ENCODE results near the gene COA1. TPM values are rescaled to one million over a fixed set of nuclear protein-coding genes. Genes with fewer than 3 reads are reported as not detected.

Gene COA1
- total RNA-seq, 1 donor from 2014 or later, result 16.3 TPM

DNA sequence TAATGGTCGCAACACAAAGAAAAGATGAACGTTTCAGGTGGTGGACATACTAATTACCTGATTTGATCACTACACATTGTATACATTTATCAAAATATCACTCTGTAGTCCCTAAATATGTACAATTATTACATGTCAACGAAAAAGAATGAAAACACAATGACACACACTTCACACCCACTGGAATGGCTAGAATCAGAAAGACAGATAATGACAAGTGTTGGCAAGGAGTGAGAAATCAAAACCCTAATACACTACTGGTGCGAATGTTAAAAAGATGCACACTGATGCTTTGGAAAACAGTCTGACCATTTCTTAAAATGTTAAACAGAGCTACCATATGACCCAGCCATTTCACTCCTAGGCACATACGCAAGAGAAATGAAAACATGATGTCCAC is 2.3 kb downstream of the COA1 start:
- H3K27ac ChIP-seq, result no peak overlapping the region
- H3K36me3 ChIP-seq, result no peaks in the 10 kb centered on the region
- H3K4me3 ChIP-seq, result no peak overlapping the region
- peaks cover 9 to 10% of the 10 kb centered on the region in 2 donors for H3K4me1 ChIP-seq
- no peaks in the 10 kb centered on the region for H3K27me3 ChIP-seq
- DNase-seq (ENCODE audit: low spot score in 2 of 2), result no peak
- H3K9me3 ChIP-seq, result no peaks in the 10 kb centered on the region
- intact Hi-C loops (cut with DNase I), result loop anchor here (5.0 to 10.0 kb wide), 2 partner anchors 110 to 792 kb away; partner anchors contain the start of genes MRPL32 and PSMA2
- TF ChIP-seq, protein P1, sequence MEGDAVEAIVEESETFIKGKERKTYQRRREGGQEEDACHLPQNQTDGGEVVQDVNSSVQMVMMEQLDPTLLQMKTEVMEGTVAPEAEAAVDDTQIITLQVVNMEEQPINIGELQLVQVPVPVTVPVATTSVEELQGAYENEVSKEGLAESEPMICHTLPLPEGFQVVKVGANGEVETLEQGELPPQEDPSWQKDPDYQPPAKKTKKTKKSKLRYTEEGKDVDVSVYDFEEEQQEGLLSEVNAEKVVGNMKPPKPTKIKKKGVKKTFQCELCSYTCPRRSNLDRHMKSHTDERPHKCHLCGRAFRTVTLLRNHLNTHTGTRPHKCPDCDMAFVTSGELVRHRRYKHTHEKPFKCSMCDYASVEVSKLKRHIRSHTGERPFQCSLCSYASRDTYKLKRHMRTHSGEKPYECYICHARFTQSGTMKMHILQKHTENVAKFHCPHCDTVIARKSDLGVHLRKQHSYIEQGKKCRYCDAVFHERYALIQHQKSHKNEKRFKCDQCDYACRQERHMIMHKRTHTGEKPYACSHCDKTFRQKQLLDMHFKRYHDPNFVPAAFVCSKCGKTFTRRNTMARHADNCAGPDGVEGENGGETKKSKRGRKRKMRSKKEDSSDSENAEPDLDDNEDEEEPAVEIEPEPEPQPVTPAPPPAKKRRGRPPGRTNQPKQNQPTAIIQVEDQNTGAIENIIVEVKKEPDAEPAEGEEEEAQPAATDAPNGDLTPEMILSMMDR (IDR thresholded peaks at IDR 0.05), result no peak

DNA sequence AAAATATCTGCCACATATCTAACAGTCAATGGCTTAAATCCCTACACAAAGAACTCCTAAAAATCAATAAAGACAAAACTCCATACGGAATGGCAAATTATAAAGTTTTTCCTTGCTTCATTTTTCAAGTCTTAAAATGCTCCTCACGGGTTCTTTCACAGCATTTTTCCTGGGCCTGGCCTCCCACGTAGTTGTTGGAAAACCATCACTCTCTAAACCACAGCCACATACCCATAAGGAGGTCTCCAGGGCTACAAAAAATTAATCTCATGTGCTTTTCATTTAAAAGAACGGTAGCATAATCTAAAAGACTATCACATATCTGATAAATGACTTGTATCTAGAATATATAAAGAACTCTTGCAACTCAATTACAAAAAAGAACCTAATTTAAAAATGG is 2.9 kb downstream of the COA1 start:
- no peak for DNase-seq (ENCODE audit: low spot score in 2 of 2)
- H3K27me3 ChIP-seq, result no peaks in the 10 kb centered on the region
- H3K27ac ChIP-seq, result no peak overlapping the region
- no peaks in the 10 kb centered on the region for H3K9me3 ChIP-seq
- H3K4me3 ChIP-seq, result no peak overlapping the region
- H3K4me1 ChIP-seq, result peaks cover 9 to 10% of the 10 kb centered on the region in 2 donors
- TF ChIP-seq, protein P1 (IDR thresholded peaks at IDR 0.05), result no peak
- H3K36me3 ChIP-seq, result no peaks in the 10 kb centered on the region
- intact Hi-C loops (cut with DNase I), result loop anchor here (5.0 to 10.0 kb wide), 2 partner anchors 111 to 792 kb away; partner anchors contain the start of genes MRPL32 and PSMA2

DNA sequence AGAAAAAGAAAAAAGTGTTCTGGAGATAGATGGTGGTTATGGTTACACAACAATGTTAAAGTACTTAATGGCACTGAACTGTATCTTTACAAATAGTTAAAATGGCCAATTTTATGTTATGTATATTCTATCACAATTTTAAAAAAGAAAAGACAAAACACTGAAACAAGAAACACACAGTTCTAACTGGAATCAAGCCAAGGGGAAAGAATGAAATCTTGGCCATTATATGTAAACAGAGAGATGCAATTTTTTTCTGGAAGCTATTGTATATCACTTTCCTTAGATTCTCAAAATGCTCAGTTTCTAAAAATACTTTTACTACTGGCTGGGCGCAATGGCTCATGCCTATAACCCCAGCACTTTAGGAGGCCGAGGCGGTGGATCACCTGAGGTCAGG is 4.1 kb downstream of the COA1 start:
- no peak for DNase-seq (ENCODE audit: low spot score in 2 of 2)
- H3K27me3 ChIP-seq, result no peaks in the 10 kb centered on the region
- intact Hi-C loops (cut with DNase I), result loop anchor here (5.0 to 10.0 kb wide), 2 partner anchors 112 to 790 kb away; partner anchors contain the start of genes MRPL32 and PSMA2
- H3K36me3 ChIP-seq, result no peaks in the 10 kb centered on the region
- no peaks in the 10 kb centered on the region for H3K9me3 ChIP-seq
- no peak overlapping the region for H3K4me3 ChIP-seq
- TF ChIP-seq, protein P1 (IDR thresholded peaks at IDR 0.05), result no peak
- H3K4me1 ChIP-seq, result peaks cover 6 to 8% of the 10 kb centered on the region in 2 donors
- H3K27ac ChIP-seq, result no peak overlapping the region

DNA sequence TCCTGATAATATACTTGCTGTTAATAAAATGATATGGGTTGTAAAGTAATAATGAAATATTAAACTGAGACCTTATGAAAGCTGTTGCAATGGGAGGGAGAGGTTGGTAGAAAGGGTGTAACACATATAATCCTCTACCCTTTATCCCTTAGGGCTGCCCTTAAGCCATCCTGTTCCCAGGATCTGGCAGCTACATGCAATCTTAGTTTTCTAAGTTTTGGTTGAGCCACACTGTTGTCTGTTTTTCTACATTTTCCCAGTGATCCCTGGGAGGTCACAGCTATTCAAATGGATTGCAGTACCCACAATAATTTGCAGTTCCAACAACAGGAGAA is 6.3 kb downstream of the COA1 start:
- no peak overlapping the region for H3K4me3 ChIP-seq
- intact Hi-C loops (cut with DNase I), result loop anchor here (10.0 kb wide), 1 partner anchor 788 kb away; the partner anchor contains the start of genes MRPL32 and PSMA2
- H3K27me3 ChIP-seq, result no peaks in the 10 kb centered on the region
- no peaks in the 10 kb centered on the region for H3K36me3 ChIP-seq
- H3K4me1 ChIP-seq, result no peaks in the 10 kb centered on the region
- DNase-seq (ENCODE audit: low spot score in 2 of 2), result no peak
- H3K9me3 ChIP-seq, result no peaks in the 10 kb centered on the region
- TF ChIP-seq, protein P1 (IDR thresholded peaks at IDR 0.05), result no peak
- H3K27ac ChIP-seq, result no peak overlapping the region

DNA sequence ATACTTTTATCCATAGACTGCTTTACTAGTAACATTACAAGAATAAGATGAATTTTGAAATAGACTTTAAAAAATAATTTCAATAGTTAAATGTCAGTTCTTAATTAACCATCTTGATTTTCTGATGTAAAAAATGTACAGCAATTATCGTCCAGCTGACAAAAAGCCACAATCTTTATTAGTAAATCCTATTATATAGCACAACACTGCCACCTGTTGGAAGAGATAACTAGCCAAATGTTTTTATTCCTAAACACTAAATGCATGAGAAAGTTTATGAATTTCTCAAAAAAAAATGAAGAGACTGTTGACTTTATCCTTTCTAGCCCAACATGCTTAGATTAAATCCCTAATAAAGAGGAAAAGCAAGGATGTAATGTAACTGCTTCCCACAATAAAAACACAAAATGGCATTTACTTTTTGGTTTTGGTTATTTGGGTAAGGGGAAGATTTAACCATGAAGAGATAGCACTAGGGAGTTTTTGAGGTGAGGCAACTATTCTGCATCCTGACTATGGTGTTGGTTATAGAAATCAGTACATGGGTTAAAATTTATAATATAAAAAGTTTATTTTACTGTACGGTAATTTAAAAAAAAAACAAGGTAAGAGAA is 8.0 kb downstream of the COA1 start:
- Histone ChIP-seq H3K36me3 (no peaks in the 10 kb centered on the region), H3K27ac (no peak overlapping the region), H3K4me3 (no peak overlapping the region), H3K4me1 (no peaks in the 10 kb centered on the region), H3K9me3 (no peaks in the 10 kb centered on the region), H3K27me3 (no peaks in the 10 kb centered on the region)
- TF ChIP-seq, protein P1 (IDR thresholded peaks at IDR 0.05), result peak; percentile 56 to 75 (median 66)
- no peak for DNase-seq (ENCODE audit: low spot score in 2 of 2)
- intact Hi-C loops (cut with DNase I), result loop anchor here (1.0 to 10.0 kb wide), 3 partner anchors 21 to 786 kb away; partner anchors contain the start of genes MRPL32 and PSMA2
